Measurements from ENCODE around the gene FAM53A.

Gene FAM53A

DNA sequence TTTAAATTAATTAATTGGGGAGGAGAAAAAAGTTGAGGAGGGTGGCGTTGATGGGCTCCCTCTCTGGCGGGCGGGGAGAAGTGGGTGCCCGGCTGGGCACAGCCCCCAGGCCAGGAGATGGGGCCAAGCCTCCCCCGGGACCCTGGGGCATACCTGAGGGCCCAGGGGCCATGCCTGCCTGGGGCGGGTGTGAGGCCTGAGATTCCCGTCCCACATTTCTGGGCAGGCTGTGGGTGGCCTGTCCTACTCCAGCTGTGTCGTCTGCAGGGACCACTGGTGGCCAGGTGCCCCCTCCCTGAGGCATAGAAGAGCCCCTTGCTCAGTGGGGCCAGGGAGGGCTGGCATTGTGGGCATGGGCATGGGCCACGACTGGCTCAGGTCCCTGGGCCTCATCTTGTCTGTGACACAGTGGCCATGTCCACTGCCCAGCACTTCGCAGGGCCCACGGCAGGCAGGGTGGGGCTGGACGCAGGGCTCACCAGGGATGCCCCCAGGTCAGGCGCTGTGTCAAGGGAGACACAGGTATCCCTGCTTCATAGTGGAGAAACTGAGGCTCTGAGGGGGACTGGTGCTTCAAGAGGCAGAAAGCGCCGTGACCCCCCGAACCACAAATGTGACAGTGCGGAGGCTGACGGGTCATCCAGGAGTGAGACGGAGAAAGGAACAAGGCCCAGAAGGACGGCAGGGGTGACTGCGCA, 60.1 kb downstream of the FAM53A start:
- no peak for DNase-seq (ENCODE audit: low read depth)

DNA sequence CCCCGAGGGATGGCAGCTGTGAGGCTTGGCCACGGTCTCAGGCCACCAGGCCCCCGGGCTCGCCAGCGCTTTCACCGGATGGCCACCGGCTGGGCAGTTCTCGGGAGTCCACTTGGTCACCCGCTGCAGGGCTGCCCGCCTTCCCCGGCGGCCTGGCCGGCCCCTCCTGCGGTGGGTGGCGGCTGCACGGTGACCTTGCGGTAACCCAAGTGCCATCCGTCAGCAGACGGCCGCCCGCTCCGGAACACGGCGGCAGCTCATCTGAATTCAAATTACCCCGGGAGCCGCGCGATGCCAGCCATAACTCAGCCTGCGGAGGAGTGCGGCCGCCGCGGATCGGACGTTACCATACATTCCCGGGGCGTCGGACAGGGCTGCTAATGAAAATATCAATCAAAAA, 60.7 kb downstream of the FAM53A start:
- DNase-seq (ENCODE audit: low read depth) = no peak

DNA sequence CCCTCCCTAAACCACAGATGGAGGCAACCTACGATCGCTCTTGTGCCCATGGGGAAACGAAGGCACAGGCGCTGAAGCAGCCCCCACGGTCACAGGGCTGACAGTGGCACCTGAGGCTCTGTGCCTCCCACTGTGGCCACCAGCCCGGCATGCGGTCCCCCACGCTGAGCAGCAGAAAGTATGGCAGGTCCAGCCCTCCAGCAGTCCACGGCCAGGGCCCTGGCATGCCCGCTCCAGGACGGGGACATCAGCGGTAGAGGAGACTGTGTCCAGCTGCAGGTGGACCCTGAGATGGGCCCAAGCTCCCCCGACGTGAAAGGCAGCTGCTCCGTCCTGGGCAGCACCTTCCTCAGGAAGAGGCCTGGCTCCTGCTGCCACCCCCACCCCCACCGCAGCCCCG, 61.2 kb downstream of the FAM53A start:
- no peak for DNase-seq (ENCODE audit: low read depth)

DNA sequence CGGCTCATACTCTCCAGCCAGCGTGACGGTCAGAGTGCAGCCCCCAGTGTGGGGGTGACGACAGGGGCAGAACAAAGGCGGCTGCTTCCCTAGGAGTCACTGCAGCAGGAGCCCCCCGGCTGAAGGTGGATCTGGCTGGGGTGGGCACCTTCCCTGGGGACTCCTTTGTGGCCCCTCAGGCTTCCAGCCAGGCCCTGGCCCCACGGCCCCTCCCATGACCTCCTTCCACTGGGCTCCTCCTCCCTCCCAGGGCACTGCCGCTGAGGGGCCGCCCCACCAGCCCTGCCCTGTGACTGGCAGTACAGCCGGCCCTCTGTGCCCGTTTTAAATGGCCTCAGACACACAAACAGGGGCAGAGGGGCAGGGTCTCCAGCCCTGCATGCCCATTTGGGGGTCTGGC, 61.9 kb downstream of the FAM53A start:
- no peak for DNase-seq (ENCODE audit: low read depth)

DNA sequence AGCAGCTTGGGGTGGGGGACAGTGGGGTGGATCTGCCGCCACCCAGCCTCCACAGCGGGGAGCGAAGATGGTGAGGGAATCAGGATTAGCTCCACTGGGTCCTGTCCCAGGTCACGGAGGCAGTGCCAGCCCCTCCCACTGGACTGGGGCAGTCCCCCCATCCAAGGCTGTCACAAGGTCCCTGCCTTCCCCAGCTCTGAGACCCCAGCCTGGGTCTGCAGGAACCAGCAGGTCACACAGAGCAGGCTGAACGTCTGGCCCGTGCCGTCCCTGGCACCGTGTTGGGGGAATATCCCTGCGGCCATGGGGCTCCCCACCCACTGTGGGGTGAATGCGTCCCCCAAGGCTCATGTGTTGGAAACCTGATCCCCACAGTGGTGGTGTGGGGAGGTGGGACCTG, 62.6 kb downstream of the FAM53A start:
- DNase-seq (ENCODE audit: low read depth) = no peak

DNA sequence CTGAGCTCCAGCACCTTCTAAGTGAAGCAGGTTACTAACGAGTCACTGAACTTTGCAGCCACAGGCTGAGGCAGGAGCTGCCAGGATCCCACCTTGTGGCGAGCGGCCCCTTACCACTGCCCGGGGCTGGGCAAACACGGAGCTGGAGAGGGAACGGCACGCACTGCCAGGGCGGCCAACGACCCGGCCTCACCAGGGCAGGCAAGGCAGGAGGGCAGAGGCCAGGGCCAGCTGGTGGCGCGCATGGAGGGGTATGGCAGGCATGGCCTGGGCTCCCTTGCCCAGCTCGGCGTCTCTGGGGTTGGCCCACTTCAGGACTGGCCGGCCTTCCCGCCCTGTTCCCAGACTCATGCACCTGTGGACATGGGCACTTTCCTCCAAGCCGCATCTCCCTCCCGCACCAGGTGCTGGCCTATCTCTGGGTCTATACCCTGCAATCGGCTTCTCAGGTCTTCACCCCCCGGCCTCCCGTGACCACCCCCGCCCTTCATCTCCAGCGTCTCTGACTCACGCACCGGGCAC, 64.9 kb downstream of the FAM53A start:
- DNase-seq (ENCODE audit: low read depth) = no peak

DNA sequence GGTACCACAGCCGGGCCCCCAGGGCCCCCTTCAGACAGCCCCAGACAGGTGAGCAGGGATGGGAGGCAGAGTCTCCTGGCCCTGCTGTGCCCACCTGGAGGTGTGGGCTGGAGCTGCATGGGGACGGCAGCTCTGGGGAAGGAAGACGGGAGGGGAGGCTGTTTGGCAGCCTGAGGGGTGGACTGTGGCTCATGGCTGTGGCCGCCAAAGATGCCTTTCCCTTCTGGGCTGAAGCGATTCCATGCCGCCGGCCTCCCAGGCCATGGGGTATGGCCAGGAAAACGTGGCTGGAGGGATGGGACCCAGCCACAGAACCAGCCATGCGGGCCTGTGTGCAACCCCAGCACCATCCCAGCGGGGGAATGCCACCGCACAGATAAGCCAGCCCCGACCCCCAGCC, 65.7 kb downstream of the FAM53A start:
- DNase-seq (ENCODE audit: low read depth) = no peak

DNA sequence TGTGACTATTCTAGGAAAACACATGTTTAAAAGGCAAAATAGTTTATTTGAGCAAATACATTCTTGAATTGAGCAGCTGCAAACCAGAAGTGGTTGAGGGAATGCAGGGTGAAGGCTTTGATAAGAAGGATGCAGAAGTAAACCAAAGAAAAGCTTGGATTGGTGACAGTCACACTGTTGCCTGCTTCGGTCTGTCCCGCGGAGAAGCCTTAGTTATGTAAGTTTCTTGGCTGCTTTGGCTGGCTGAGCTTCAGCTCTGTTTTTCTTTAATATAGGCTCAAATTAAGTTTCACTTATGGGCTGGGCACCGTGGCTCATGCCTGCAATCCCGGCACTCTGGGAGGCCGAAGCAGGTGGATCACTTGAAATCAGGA, 67.6 kb downstream of the FAM53A start:
- no peak for DNase-seq (ENCODE audit: low read depth)

DNA sequence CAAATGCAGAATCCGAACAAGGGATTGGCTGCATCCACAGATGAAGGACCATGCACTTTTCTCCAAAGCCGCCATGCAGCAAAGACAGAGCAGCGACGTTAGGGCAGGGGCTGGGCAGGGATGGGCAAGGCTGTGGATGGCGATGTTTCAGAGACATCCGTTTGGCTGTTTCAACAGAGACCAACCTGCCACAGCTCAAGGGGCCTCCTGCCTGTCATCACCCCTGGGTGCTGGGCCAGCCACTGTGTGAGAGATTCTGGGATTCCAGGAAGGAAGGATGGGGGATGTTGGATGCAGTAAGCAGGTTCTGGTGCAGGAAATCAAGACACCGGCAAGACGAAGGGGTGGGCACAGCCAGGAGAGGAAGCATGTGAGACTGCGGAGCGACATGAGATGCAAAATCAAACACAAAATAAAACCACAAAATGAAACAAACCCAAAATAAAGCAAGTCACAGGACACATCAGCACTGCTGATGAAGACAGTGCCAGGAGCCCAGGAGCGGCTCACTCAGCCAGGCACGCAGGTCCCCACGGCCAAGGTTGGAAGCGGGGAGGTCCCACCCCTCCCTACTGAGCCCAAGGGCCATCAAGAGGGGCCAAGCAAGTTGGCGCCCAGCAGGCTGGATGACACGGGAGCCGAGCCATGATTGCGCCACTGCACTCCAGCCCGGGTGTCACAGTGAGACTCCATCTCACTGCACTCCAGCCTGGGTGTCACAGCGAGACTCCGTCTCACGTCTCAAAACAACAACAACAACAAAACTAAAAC, 68.1 kb downstream of the FAM53A start:
- no peak for DNase-seq (ENCODE audit: low read depth)

DNA sequence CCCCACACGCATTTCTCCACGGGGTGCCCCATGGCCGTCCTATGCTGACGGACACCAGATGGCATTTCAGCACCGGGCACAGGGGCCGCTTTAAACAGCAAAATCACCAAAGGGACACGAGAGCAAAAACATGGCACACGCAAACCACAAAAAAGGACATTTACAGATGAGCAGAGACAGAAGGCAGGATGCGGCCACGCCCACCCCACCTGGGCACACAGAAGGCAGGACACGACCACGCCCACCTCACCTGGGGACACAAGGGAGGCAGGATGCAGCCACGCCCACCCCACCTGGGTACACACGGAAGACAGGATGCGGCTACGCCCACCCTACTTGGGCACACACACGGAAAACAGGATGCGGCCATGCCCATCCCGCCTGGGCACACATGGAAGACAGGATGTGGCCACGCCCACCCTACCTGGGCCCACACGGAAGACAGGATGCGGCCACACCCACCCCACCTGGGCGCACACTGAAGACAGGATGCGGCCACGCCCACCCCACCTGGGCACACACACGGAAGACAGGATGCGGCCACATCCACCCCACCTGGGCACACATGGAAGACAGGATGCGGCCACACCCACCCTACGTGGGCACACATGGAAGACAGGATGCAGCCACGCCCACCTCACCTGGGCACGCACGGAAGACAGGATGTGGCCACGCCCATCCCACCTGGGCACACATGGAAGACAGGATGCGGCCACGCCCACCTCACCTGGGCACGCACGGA, 69.1 kb downstream of the FAM53A start:
- no peak for DNase-seq (ENCODE audit: low read depth)

DNA sequence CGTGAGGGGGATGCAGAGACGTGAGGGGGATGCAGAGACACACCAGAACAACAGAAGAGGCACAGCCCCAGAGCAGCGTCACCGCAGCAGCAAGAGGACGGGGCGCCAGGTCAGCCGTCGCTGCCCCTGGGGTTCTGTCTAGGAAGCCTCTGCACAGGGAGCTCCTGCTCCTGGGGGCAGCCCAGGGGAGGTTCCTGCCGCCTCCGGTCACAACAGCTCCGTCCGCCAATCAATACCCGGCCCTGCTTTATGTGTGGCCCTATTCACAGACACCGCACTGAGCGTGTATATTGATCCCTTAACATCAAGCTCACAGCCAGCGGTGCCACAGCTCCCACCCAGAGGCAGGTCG, 69.6 kb downstream of the FAM53A start:
- no peak for DNase-seq (ENCODE audit: low read depth)

DNA sequence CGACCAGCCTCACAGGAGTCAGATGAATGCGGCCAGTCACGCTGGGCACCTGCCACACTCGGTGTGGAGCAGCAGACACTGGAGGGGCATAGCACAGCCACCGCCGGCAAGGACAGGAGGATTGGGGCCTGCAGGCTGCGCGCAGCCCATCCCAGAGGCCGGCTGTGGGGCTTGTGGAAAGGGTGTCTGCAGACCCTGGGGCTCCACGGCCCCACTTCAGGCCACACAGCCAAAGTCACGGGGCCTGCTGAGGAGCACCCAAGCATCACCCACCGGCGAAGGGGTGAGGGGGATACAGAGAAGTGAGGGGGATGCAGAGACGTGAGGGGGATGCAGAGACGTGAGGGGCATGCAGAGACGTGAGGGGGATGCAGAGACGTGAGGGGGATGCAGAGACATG, 70.1 kb downstream of the FAM53A start:
- DNase-seq (ENCODE audit: low read depth) = no peak

DNA sequence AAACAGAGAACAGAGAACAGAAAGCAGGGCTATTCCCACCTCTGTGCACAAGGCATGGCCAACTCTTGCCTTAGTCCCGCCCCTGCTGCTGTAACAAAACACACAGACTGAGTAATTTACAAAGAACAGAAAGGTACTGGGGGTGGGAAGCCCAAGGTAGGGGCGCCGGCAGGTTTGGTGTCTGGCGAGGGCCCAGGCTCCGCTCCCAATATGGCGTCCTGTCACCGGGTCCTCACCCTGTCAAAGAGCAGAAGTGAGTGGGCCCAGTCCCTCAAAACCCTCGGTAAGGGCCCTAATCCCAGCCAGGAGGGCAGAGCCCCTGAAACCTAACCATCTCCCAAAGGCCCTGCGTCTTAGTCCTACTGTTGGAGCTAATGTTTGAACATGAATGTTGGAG, 71.0 kb downstream of the FAM53A start:
- no peak for DNase-seq (ENCODE audit: low read depth)

DNA sequence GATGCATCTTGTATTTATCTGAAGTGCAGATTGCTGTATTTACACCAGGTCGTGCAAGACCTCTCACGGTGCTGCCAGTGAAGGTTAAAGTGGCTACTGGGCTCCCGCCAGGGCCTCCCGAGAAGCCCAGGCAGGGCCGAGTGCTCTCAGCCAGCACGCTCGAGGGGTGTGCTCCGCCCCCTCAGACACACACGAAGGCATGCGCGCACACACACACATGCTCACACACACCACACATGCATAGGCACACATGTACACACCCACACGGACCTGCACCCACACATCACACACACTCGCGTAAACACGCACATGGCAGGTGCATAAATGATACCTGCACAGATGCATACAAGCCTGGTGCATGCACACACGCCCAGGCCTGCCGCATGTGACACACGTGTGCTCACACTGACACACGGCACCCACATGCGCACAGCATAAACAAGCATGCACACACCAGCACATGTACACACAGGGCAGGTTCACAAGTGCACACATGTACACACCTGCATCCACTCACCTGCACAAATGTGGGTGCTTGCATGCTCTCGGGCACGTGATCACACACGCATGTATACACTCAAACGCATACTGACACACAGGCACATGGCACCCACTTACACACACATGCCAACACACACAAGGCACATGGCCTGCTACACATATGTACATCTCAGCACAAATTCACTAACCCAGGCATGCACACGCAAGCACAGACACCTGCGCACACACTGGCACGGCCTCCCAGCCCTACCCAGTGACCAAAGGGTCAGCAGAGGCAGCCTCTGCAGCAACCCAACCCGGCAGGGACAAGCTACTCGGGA, 71.6 kb downstream of the FAM53A start:
- DNase-seq (ENCODE audit: low read depth) = no peak

DNA sequence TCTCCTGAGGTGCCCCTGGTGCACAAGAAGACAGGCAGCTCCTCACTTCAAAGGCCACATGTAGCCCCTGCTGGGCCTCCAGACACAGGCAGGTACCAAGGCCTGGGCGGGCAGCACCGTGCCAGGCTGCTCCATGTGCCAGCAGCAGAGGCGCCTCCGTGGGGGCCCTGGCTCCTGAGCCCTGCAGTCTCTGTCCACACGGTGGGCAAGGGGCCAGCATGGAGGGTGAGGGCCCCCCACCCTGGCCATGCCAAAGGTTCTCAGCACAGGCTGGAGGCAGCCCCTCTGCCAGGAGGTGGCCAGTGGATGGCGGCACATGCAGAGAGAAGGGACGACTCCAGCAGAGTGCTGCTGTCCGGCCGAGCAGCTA, 72.6 kb downstream of the FAM53A start:
- no peak for DNase-seq (ENCODE audit: low read depth)

DNA sequence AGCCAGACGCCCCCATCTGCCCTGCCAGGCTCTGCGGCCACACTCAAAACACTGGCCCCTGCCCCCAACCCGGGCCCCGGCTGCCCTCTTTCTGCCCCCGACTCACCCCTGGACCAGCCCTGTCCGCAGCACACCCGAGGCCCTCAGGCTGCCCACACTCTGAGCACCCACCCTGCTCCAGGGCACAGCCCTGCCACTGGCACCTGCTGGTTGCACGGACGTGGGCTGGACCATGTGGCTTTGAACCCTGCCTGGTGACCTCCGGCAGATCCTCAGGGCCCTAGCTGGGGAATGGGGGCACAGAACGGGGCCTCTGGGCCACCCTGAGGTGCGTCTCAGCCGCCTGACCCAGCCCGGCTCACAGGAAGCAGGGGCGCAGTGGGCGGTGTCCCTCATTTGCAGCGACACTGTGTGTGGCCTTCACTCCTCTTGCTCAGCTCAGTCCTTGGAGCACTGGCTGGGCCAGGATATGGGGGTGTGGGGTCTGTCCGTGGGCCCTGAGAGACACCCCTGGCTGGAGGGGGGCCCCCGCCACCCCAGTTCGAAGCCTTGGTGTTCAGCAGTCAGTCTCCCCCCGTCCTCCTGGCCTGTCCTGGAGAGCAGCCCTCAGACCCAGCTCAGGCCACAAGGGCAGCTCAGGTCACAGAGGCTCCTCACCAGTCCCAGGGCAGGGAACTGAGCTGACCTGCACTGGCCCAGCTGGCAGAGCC, 73.2 kb downstream of the FAM53A start:
- DNase-seq (ENCODE audit: low read depth) = no peak

DNA sequence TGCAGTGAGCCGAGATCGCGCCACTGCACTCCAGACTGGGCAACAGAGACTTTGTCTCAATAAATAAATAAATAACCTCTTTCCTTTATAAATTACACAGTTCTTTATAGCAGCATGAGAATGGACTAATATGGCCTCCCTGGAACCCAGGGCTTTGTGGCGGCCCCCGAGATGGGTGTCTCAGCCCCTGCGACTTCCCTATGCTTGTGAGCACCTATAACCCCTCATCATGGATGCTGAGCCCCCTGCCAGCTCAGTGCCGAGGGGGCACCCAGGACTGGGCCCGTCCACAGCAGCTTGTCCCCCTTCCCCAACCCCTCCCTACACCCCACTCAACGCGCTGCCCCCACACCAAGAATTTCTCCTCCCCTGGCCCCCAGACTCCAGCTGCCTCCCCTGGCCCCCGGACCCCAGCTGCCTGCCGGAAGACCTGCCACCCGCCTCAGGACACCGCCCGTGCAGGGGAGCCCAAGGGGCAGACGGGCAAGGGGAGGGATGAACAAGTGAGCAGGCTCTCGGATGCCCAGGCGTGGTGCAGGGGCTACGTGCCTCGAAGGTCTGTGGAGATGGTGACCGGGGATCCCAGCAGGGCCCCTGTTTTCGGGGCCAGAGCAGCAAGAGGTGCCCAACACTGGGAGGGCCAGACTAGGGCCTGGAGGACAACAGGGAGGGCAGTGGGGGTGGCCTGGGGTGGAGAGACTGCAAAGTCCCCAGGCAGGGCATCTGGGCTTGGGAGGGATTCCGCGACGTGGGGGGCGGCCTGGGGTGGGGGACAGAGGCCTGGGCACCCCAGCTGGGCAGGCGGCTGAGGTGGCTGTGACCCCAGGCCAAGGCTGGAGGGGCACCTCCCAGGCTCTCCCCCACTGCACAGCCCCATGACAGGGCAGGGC, 74.0 kb downstream of the FAM53A start:
- DNase-seq (ENCODE audit: low read depth) = no peak

DNA sequence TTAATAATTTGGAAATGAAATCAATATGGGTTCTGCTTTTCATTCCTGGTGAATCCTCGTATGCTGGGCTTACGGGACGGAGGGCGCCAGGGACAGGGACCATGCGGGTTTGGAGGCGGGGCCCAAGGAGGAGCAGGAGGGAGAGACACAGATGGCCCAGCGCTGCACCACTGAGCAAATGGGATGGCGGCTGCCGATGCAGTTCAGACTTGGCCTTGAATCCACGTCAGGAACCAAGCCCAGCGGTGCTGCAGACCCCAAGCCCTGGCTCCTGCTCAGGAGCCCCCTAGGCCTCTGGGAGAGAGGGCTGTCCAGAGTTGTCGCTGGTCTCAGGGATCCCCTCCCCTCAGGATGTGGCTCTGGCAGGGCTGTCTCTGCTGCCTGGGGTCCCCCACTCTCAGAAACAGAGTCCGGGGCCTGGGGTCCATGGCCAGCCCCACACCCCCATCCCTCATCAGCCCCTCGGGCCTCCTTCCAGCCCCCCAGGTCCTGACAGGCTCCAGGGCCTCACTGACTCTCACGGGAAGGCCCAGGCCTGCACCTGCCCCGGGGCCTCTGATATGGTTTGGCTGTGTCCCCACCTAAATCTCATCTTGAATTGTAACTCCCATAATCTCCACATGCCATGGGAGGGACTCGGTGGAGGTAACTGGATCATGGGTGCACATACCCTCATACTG, 75.2 kb downstream of the FAM53A start:
- no peak for DNase-seq (ENCODE audit: low read depth)

DNA sequence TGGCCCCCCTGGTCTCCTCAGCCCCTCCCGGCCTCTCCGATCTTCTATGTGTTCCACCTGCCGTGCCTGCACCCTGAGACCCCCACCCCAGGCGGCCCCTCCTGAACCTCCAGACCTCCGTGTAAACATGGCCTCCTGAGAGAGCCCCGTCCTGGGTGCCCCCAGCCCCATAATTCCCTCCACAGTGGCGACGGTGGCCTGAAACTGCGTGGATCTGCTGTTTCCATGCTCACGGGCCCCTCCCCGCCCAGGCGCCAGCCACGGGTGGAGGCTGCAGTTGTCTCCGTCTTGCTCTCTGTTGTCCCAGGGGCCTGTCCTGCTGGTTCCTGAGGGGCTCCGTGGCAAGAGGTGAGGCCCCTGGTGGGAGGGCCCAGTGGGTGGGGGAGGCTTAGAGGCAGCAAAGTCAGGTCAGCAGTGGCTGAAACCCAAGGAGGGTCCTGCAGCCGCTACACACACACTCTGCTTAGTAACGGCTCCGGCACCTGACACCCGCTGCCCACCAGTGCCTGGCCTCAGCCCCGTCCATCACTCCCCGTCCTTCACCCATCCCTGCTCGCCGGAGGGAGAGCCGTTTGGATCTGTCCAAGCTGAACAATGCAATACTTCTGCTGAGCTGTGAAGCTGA, 75.8 kb downstream of the FAM53A start:
- DNase-seq (ENCODE audit: low read depth) = no peak
